HG03571 (cell line): ENCODE results near the gene MRPL36.
"Not testable (repeated sequence)": the region's sequence is repeated elsewhere in the genome, so short reads cannot be mapped to it uniquely, and the experiment has no call there.

ENCODE experiments used
- ATAC-seq: cut with Tn5 transposase; IDR thresholded peaks from one replicate; pipeline ENCODE4 v1.9.1; 2021; ENCODE audit not compliant: unreplicated experiment

MRPL36 gene

DNA sequence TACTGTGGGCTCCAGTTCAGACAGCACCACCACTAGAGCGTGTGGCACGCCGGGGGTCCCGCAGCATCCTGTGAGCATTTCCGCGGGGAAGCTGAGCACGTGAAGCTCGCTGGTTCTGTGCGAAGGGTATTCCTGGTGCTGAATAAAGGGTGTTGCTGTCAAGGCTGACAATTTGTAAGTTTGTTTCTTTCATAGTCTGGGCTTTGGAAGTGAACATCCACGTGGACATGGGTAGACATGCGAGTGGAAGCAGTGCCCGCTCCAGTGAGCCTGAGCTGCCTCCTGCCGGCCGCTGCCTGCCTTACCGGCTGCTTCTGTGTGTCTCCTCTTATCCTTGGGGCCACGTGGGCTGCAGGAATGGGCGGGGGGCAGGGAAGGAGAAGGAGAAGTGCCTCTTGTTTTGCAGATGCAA, 16.2 kb upstream of the MRPL36 start:
- ATAC-seq: no peak

DNA sequence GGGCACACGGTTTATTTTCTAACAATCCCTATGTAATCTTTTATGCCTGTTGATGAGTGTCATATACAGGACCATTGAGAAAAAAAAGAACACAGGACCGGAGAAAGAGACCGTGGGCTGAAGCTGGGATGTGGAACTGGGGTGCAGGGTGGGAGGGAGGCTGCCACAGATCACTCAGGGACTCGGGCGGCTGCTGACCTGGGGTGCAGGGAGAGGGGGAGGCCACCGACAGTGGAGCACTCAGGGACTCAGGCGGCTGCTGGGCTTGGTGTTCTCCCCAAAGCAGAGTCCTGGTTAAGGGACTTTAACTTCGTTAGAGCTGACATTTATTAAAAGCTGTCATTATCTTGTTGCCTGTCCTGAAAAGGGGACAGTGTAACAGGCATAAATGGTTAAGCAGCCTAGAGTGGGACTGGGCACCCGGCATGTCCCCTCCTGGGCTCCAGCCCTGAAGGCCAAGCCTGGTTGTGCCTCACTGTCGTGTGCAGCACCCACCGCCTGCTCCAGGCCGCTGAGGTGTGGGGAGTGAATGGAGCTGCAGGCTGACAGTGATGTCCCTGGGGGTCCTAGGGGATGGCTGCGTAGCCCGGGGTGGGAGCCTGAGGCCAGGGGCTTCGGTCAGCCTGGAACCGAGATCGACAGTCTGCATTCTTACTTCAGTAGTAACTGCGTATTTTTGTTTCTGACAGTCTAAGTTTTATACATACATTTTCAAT, 15.6 kb upstream of the MRPL36 start:
- no peak for ATAC-seq

DNA sequence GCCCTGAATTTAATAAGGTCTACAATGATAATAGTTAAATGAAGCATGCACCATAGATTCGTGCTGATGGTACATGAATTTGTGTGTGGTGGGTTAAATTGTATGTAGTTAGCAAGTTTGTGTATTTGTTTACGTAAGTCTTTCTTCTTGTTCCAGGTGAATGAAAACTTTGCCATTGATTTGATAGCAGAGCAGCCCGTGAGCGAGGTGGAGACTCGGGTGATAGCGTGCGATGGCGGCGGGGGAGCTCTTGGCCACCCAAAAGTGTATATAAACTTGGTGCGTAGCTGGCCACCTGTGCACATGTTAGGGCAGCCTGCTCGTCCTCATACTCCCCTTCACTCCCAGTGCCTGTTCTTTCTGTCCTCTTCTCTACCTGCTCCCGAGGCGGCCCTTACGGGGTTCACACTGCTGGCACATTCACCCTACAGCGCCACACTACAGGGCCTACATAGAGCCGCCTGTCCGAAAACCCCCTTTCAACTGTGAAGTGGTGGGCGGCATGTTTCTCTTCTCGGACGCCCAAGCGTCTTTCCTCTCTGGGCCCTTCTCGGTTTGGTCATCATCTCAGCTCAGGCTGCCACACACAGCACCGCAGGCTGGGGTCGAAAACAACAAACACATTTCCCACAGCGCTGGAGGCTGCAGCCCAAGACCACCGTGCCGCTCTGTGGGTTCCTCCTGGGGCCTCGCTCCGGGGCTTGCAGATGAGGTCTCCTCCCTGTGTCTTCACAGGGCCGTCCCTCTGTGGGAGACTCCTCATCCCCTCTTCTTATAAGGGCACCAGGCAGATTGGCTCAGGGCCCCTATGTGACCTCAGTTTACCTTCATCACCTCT, 14.8 kb upstream of the MRPL36 start:
- no peak for ATAC-seq

DNA sequence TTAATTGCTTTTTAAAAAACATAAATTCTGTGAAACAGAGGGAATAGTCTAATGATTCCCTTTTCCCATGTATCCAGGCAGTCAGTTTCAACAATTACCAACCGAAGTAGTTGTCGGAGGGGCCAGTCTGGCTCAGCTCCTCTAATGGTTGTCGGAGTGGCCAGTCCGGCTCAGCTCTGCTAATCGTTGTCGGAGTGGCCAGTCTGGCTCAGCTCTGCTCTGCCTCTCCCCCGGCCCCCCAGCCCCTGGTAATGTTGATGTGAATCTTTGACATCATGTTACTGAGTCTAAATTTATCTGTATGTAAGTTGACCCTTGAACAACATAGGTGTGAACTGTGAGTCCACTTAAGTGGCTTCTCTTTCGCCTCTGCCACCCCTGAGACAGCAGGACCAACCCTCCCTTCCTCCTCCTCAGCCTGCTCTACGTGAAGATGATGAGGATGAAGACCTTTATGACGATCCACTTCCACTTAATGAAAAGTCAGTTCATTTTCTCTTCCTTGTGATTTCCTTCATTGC, 11.0 kb upstream of the MRPL36 start:
- no peak for ATAC-seq

GRCh38 chr5:1809416-1810035, 9.9 kb upstream of the MRPL36 start:
- no peak for ATAC-seq

DNA sequence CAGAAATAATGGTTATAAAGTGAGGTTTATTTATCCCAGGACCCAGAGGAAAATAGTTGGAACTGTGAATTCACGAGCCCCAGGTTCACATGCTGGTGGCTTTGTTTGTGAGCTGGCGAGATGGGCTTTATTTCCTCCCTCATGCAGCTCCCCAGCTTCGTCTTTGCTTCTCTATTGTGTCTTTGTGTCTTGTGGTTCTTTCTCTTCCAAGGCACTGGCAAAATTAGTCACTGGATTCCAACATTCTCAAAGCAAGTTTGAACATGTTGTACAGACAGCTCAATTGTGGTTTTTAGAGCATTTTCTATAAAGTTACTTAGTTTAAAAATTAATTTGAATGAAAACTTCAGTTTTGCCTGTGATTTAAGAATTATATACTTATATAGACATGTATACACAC, 8.8 kb upstream of the MRPL36 start:
- no peak for ATAC-seq

GRCh38 chr5:1807451-1808185, 8.0 kb upstream of the MRPL36 start:
- ATAC-seq: no peak

DNA sequence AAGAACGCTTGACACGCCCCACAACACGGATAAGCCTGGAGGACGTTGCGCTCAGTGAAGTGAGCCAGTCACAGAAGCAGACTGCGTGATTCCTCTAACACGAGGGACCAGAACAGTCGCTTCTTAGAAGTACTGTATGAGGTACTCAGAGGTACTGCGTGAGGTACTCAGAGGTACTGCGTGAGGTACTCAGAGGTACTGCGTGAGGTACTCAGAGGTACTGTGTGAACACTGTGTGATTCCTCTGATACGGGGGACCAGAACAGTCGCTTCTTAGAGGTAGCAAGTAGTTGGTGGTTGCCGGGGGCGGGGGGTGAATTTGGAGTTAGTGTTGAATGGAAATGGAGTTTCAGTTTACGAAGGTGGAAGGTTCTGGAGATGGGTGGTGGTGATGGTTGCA, 7.3 kb upstream of the MRPL36 start:
- no peak for ATAC-seq

DNA sequence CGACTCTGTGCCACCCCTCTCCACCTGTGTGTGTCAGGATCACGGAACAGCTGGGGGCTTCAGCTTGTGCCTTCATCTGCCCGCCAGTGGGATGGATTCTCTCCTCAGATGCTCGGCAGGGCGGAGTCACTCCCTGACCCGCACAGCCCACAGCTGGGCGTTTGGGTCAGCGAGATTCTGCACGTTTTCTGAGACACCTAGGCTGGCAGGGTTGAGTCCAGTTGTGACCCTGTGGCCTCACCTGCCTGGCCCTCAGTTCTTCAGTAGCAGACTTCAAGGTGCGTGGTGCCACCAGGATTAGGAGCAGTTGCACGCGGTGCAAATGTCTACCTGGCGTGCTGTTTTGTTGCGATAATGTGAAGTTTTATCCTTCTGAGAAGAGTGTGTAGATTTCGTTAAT, 6.6 kb upstream of the MRPL36 start:
- no peak for ATAC-seq

GRCh38 chr5:1805736-1806135, 6.1 kb upstream of the MRPL36 start:
- ATAC-seq: no peak

DNA sequence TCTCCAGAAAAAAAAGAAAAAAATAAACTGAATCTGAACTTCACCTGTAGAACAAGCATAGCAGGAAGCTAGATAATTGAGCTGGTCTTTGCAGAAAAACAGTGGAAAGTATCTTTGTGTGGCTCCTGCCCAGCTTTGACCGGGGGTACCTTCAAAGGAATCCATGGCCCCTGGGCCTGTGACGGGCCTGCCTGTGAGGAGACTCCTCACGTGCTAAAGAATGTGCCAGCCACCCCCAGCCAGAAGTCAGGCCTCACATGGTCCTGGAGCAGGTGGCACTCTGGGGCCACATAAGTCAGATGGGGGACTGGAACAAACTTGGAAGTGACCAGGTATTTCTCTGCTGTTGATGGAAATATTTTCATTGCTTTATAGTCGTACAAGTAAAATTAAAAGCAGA, 5.7 kb upstream of the MRPL36 start:
- ATAC-seq: no peak

GRCh38 chr5:1804001-1804690, 4.5 kb upstream of the MRPL36 start:
- ATAC-seq: no peak

DNA sequence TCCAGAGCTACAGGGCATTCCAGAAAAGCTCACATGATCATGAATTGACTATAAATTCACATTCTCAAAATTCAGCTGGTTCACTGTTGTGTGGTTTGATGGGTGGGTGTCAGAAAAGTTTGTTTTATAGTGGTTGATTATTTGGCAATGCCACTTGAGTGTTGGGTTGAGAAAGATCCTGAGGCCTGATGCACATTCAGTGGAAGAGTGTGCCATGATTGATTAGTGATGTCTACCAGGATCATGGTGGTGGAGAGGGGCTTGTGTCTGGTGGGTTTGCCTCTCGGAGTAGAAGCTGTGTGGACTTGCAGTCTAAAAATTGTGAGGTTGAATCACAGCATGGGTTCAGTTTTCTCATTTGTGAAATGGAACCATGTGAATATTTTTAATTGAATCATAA, 3.6 kb upstream of the MRPL36 start:
- ATAC-seq: no peak

- ATAC-seq: no peak
Measured at GRCh38 chr5:1801967-1802295, 2.3 kb upstream of the MRPL36 start.

- peak; percentile 51 for ATAC-seq
Measured at GRCh38 chr5:1801222-1801966, 1.8 kb upstream of the MRPL36 start, which contains the start of gene NDUFS6. NDUFS6 (plus strand) TSS chr5:1801407; CDS start chr5:1801418, 11 bp downstream.

DNA sequence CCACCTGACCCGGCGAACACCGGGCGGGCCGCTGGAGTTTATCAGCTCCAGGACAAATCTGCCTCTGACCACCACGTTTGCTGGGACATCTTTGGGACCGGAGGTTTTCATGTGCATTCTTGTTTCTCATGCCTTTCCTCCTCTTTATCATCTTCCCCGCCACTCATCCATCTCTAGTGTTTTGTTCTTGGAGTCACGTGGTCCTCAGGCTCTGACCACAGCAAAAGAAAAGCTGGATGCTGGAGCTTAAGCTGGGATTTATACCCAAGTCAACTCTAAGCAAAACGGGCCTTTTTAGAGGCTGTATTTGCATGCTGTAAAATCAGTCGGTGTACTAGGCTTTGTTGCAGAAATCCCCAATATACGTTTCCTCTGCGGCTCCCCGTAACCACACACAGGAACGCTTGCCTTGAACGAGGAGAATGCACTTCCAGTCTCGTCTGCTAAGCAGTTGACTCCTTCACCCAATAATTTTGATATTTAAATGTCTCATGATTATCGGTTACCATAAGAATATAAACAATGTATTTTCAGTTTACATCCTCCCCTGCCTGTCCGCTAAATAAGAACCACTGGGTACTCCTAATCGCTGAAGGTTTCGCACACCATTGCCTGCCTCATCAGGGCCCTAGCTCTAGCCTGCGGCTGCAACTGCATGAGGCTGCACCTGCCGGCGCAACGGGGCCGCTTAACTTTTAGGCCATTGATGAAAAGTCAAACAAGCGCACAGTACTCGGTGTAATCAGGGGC, 1.0 kb upstream of the MRPL36 start:
- peak; percentile 27 for ATAC-seq

DNA sequence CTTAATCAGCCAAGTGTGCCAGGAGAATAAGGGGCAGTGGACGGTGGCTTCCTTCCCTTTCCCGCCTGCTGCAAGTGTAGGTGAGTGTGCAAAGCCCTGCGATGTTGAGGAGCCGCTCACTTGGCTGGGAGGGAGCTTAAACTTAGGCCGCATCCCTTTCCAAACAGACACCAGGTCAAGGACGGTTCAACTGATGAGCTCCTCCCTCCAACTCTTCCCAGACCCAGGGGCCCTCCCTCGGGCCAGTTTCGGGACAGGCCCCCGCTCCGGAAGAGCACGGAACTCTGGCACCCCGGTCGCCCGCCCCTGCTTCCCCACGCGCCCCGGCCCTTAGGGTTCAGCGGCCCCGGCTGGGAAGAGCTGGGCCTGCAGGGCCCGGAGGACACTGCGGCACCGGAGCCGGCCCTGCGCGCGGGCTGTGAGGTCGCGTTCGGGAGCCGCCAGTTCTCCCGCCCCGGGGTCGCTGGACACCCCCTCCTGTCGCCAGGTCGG, 481 bp downstream of the MRPL36 start:
- peak; percentile 14 for ATAC-seq

DNA sequence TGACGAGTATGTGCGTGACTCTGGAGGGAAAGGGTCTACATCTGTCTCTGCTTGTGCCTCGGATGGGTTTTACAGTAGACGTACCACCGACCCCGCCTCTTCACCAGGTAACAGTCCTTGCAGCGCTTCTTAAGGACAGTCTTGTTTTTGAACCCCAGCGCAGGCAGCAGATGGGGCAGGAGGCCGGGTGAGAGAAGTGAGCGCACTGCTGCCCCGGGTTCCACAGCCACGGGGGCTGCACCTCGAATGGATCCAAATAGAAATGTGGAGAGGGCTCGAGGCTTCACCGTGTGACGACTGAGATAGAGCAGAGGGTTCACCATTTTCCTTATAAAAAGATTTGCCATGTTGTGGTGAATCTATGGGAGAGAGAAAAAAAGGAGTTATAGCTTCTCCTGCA, 1.0 kb downstream of the MRPL36 start:
- ATAC-seq: not testable (repeated sequence)

GRCh38 chr5:1797855-1798254, 1.8 kb downstream of the MRPL36 start:
- ATAC-seq: no peak
